HCT116 (cell line): ENCODE measurements around the gene ATP8A2.

ENCODE experiments used
- CTCF ChIP-seq, 3 experiments: fragments of 200-600 bp in 1 of 3; sonication (generic) in 1 of 3; IDR thresholded peaks in 2 of 3; conservative IDR thresholded peaks in 1 of 3; 2 replicates each; pipeline ENCODE4 v1.5.1; 2012 to 2017; ENCODE audit warnings: low read depth in 2 of 3, low read length in 2 of 3, antibody characterized with exemption in 1 of 3, borderline replicate concordance in 1 of 3, control low read depth in 1 of 3, mild to moderate bottlenecking in 1 of 3, mixed read lengths in 1 of 3, mixed run types in 1 of 3, moderate library complexity in 1 of 3; ENCODE audit not compliant: insufficient read depth in 1 of 3
- MAX ChIP-seq: IDR thresholded peaks from 2 replicates; pipeline ENCODE4 v1.6.1; 2012
- POLR2A ChIP-seq: IDR thresholded peaks from 2 replicates; pipeline ENCODE4 v1.7.0; 2011; ENCODE audit warnings: borderline replicate concordance; ENCODE audit not compliant: insufficient read depth, insufficient read length; ENCODE audit errors: extremely low read depth
- POLR2AphosphoS5 ChIP-seq: IDR thresholded peaks from 2 replicates; pipeline ENCODE4 v1.6.1; 2011; ENCODE audit warnings: mild to moderate bottlenecking, low read depth, low read length, moderate library complexity
- RAD21 ChIP-seq: IDR thresholded peaks from 2 replicates; pipeline ENCODE4 v1.6.1; 2012; ENCODE audit warnings: low read depth, mild to moderate bottlenecking
- REST ChIP-seq: IDR thresholded peaks from 2 replicates; pipeline ENCODE4 v1.6.1; 2012; ENCODE audit warnings: low read depth
- SP1 ChIP-seq: IDR thresholded peaks from 2 replicates; pipeline ENCODE4 v1.6.1; 2012; ENCODE audit warnings: low read depth
- ZFX ChIP-seq: fragments of 450-650 bp; IDR thresholded peaks from 2 replicates; pipeline ENCODE4 v1.6.1; 2017
- ZNF274 ChIP-seq: fragments of 200-500 bp; sonication (Bioruptor generic); IDR thresholded peaks from 2 replicates; pipeline ENCODE4 v1.6.1; 2014; ENCODE audit warnings: mild to moderate bottlenecking, low read depth, low read length, inconsistent platforms

- TF ChIP-seq POLR2A: no peak
- no peak for TF ChIP-seq CTCF (IDR thresholded peaks at IDR 0.05 in 2 of 3, conservative IDR thresholded peaks at IDR 0.05 in 1 of 3; ENCODE audit: borderline replicate concordance in 1 of 3, insufficient read depth in 1 of 3, low read depth in 2 of 3, low read length in 2 of 3)
- no peak for TF ChIP-seq SP1
- TF ChIP-seq REST: no peak
- no peak for TF ChIP-seq ZNF274
- TF ChIP-seq MAX: no peak
- no peak for TF ChIP-seq POLR2AphosphoS5
- no peak for TF ChIP-seq ZFX
- no peak for TF ChIP-seq RAD21
These were observed 580.1 kb downstream of the ATP8A2 start for GRCh38 chr13:25951831-25952230.
